Medulla oblongata (tissue), 1 donor: ENCODE results near the gene SHC1.

ENCODE experiments used
- DNase-seq: peaks from one replicate; pipeline ENCODE4 v3.0.0-alpha.2; 2015; ENCODE audit errors: extremely low spot score

The SHC1 gene

DNA sequence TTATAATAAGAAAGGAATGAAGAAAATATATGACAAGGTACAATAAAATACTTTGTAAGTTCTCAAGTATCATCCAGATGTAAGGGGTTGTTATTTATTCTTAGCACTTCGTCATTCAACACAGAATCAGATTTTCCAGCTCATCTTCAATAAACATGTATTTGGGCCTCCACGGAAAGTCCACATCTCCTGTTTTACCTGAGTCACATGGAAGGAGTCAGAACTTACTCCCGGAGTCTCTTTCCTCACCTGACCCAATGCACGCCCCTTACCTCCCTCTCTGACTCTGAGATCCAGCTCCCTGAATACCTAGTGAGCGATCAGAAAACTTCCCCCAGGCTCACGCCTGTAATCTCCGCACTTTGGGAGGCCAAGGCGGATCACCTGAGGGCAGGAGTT, 32.6 kb downstream of the SHC1 start:
- no peak for DNase-seq

DNA sequence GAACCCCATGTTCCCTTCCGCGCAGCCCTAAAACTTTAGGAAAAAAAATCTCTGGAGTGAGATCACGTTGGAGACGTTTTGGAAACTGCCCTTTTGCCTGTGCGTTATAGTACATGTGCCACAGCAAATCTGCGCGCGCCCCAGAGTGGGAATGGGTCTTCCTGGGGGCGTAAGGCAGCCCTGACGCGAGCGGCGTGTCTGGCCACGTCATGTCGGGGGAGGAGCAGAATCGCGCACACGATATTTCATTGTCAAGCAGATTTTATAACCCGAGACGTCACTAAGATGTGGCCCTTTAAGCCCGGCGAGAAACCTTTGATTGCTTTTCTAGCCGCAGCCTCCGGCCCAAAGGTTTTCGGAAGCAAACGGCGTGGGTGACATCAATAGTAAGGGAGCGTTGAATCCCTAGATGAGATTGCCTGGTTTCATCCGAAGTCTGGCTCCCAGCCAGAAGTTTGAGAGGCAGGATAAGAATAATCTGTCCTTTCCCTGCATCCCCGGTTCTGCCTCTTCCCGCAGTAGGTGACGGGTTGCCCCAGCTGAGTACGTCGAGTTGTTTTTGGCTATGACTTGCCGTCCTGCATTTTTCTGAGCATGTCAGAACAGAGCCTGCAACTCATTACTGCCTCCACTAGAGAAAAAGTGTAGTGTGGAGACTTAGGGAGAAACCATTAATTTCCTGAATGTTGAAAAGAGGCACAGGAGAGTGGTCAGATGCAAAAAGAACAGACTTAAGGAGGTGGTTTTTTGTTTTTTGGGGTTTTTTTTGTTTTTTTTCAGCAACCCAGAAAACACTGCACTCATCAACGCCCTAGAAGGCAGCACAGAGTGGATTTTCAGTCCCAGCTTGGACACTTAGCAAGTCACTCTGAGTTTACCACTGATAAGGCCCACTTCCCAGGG, 33.2 kb downstream of the SHC1 start:
- DNase-seq, result peak; percentile 96

DNA sequence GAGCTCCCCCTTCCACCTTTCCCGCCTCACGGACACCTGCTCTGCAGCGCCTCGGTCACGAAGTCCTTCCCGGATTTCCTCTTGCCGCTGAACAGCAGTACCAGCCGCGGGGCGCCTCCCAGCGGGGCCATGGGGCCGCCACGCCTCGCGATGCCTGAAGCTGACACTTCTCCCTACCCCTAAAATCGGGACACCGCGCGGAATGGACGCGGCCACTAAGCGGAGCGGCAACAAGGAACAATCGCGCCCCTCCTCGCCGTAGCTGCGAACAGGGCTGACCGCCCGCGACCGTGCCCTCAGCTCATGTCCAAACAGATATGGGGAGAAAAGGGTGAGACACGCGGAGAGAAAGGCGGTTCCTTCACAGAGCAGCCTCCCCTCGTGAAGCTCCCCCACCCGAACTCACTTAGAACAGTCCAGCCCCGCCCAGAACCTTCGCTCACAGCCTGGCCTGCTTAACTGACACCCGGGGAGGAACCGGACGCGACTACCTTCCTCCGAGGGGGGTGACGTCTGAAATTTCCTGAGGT, 33.9 kb downstream of the SHC1 start, which contains the start of gene PMVK:
PMVK (minus strand) TSS at position 165 of the 530 bp plus-strand sequence; CDS start at position 131, 34 bp downstream.
- peak; percentile 98 for DNase-seq

DNA sequence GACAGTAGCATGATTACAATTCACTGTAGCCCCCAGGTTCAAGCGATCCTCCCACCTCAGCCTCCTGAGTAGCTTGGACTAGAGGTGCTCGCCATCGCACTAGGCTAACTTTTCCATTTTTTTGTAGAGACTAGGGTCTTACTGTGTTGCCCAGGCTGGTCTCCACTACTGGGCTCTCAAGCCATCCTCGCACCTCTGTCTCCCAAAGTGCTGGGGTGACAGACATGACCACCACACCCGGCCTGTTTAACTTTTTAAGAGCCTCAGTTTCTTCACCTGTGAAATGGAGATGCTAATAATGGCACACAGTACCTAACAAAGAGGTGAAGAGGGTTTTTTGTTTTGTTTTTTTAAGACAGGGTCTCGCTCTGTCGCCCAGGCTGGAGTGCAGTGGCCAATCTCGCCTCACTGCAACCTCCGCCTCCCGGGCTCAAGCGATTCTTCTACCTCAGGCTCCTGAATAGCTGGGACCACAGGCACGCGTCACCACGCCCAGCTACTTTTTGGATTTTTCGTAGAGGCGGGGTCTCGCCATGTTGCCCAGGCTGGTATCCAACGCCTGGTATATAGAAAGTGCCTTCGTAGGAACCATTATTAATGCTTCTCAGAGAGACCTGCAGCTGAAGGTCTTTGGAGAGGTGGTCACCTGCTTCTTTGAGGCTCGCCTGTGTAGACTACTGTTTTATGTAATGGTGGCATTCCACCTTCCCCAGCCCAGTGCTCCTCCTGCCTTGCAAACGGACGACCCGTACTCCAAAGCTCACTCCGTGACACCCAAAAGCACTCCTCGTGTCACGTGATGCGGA, 34.6 kb downstream of the SHC1 start:
- DNase-seq, result no peak

DNA sequence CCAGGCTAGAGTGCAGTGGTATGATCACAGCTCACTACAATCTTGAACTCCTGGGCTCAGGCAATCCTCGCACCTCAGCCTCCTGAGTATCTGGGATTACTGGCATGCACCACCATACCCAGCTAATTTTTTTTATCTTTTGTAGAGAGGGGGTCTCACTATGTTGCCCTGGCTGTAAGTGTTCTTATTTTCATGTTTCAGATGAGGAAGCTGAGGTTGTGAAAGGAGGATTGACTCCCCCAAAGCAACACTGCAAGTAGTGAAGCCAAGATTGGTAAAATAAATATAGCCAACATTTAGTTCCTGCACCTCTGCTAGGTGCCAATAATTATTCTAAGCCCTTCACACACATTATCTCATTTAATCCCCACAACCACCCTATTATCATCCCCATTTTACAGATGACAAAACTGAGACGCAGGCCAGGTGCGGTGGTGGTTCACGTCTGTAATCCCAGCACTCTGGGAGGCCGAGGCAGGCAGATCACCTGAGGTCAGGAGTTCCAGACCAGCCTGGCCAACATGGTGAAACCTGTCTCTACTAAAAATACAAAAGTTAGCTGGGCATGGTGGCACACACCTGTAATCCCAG, 36.1 kb downstream of the SHC1 start:
- DNase-seq, result no peak

DNA sequence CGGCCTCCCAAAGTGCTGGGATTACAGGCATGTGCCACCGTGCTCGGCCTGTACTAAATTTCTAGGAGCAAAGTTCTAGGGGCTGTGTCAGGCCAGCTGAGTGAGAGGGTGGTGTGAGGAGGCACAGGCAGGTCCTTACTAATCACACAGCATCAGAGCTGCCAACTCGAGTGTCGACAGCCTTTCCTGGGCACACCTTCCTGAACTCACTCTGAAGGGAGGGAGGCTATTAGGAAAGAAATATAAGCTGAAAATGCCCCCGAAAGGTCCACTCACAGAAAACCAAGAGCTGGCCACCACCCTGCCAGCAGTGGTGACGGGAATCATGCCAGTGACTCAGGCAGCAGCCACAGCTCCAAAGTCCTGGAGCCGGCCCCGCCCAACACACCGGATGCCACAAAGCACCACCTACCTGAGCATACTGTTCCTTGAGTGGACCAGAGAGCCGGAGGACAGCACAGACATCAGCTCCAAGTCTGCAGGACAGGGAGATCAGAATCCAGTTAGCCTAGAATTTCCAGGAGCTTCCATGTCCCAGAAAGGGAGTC, 38.5 kb downstream of the SHC1 start:
- DNase-seq, result no peak

DNA sequence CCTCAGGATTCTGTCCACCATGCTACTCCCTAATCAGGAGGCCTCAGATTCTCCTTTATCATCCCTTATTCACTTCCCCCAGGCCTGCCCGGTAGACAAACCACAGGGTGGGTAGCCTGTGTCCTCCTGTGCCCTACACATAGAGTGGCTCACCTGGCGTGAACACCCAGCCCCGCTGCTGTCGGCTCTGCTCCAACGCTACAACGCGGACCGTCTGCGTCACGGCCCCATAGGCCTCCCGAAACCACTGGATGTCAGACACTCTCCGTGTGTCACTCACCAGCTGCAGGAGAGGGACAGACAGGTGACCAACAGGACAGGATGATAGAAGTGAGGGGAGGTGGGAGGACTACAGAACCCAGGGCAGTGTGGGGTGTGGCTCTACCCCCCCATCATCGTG, 44.3 kb downstream of the SHC1 start:
- DNase-seq, result no peak

DNA sequence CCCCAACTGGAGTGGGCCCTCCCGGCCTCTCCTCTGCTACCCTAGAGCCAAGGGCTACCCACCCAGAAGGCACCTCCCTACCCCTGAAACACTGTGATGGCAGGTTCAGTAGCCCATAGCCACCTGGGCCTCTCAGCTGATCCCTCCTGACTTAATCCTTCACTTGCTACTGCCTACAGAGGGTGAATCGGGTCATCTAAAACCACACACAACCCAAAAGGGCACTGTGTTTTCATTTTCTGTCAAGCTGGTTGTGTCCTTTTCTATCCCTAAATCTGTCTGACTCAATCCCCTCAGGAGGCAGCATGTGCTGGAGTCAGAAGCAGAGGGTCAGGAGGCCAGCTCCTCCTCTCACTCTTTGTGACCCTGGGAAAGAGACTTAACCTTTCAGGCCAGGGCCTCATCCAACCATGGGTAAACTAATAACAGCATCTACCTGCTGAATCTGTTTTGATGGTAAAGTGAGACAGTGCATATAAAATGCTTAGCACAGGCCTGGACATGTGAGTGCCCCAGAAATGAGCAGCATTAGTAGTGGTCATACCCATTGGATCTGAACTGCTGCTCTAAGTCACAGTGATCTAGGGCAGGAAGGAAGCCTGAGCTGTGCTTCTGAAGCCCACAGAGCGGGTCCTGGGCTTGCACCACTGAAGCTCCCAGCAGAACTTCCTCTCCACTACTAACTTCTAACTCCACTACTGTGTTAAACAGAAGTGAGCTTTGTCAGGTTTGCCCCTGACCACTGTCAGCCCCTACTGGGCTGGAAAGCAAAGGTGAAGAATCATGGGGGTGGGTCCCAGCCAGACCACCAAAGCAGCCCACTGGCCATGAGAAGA, 45.0 kb downstream of the SHC1 start:
- DNase-seq, result no peak

DNA sequence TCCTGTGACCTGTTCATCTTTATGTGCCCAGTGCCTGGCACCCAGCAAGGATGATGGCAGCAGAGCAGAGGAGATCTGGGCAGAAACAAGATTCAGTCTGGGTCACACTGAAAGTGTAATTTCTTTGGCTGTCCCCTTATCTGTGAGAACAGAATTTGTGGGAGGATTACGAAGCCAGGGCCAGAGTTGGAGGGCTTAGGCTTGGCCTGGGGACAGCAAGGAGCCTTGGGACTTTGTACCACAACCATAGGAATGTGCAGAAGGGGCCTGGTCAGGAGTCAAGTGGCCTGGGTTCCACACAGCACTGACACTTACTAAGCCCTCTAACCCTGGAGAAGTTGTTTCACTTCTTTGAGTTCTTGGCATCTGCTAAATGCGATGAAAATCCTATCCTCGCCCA, 46.9 kb downstream of the SHC1 start:
- DNase-seq, result no peak

DNA sequence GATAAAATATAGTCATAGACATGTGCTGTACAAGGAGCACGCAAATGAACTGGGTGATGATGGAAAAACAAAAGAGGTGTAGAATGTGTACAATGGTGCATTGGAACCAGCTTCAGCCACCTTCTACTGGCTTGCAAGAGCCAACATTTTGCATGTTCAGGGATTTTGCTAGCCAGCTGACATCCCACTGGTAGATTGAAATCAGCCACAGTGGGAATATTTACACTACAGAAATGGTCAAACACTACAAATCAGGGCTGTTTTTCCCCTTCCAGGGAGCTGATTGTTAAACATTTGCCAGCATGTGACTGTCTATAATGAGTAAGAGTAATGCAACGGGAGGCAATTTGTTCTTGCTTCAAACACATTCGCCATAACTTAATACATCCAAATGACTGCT, 57.3 kb downstream of the SHC1 start:
- no peak for DNase-seq

DNA sequence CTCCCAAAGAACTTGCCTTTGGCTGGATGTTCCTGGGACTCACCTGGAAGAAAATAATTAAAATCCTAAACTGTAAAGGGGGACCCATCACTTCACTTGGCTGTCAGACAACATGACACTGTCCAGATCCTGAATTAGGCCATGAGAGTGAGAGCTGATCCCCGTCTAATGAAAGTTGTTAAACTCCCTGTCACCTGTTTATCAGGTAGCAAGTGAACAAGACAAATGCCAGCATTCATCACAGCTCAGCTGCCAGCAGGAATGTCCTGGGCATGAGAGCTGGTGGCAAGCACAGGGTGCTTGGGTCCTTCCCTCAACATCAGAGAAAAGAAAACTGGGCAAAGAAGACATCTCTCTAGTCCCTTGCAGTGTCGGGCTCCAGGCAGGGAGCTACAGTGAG, 57.8 kb downstream of the SHC1 start:
- DNase-seq, result no peak
